Measurements from ENCODE around the gene GATM.
A peak's percentile ranks its signal among the peaks of the same experiment; 100 is the strongest.

The GATM gene

GRCh38 chr15:45378149-45378912 lies at the start of gene GATM:
Gene GATM (minus strand): TSS chr15:45378544. CDS start chr15:45378453, 91 bp downstream.
- peak; percentile 85 for DNase-seq

GRCh38 chr15:45427085-45427484 lies 48.7 kb upstream of the GATM start:
- DNase-seq: no peak

GRCh38 chr15:45425135-45425534 lies 46.8 kb upstream of the GATM start:
- no peak for DNase-seq

GRCh38 chr15:45424429-45424828 lies 46.1 kb upstream of the GATM start:
- DNase-seq: no peak

- no peak for DNase-seq
Observed at GRCh38 chr15:45417303-45417950, 39.1 kb upstream of the GATM start.

GRCh38 chr15:45414215-45414885 lies 36.0 kb upstream of the GATM start:
- DNase-seq: no peak

GRCh38 chr15:45409596-45409995 lies 31.3 kb upstream of the GATM start:
- DNase-seq: no peak

- no peak for DNase-seq
Observed at GRCh38 chr15:45407786-45408185, 29.4 kb upstream of the GATM start.

GRCh38 chr15:45402955-45403877 lies 24.9 kb upstream of the GATM start:
- peak; percentile 76 for DNase-seq

- DNase-seq: peak; percentile 97
Observed at GRCh38 chr15:45402162-45402954, 24.0 kb upstream of the GATM start.

GRCh38 chr15:45401665-45402161 lies 23.4 kb upstream of the GATM start:
- DNase-seq: no peak

GRCh38 chr15:45399381-45400212 lies 21.3 kb upstream of the GATM start:
- DNase-seq: no peak

- DNase-seq: no peak
Observed at GRCh38 chr15:45397116-45397665, 18.8 kb upstream of the GATM start.

- no peak for DNase-seq
Observed at GRCh38 chr15:45395943-45396342, 17.6 kb upstream of the GATM start.

- DNase-seq: no peak
Observed at GRCh38 chr15:45394681-45395080, 16.3 kb upstream of the GATM start.

GRCh38 chr15:45393851-45394250 lies 15.5 kb upstream of the GATM start:
- no peak for DNase-seq

GRCh38 chr15:45392584-45392855 lies 14.2 kb upstream of the GATM start:
- DNase-seq: no peak

GRCh38 chr15:45391746-45392583 lies 13.6 kb upstream of the GATM start:
- DNase-seq: no peak

GRCh38 chr15:45389351-45389750 lies 11.0 kb upstream of the GATM start:
- no peak for DNase-seq

Data from activated CD8-positive, alpha-beta memory T cell treated with anti-CD3 and anti-CD28 coated beads for 24 hours (primary cell).